HCEC 1CT (cell line): Measurements from ENCODE around the gene HRK.

Experiments
- DNase-seq: peaks from one replicate; pipeline ENCODE4 v3.0.0-alpha.2; 2017

HRK gene

DNA sequence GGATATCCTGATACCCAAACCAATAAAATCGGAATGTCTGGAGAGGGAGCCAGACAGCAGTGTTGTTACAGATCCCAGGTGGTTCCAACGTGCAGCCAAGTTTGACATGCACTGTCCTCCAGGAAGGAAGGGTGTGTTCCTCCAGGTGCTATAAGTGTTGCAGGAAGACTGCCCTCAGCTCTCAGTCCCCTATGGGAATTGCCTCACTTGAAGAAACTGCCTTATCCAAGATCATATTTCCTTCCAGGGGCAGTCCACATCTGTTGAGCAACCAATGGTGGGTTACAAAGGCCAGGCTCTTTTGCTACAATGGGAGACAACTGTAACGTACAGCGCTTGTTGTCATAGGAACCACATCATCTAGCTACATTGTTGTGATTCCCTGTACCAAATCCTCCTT, 16.2 kb upstream of the HRK start:
- no peak for DNase-seq

DNA sequence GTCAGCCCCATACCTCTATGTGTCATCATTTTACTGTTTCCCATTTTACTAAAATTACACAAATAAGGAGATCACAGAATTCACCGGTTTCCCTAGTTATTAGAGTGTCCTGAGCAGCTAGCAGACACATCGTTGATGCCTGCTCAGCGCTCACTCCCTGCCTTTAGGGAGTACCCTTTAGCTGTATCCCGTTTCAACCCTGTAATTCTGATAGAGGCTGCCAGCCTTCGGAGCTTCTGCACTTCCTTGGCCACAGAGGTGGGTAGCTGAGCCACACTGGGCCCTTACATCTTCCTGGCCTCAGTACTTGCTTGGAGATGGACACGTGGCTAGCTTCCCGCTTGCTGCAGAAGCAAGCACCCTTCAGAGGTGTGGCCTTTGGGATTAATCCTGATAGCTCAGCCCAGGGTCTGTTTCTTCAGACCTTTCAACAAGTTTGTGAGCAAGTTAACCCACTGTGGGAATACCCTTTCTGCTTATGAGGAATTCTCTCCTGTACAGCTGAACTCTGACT, 15.2 kb upstream of the HRK start:
- no peak for DNase-seq

GRCh38 chr12:116894913-116895312, 13.7 kb upstream of the HRK start:
- no peak for DNase-seq

DNA sequence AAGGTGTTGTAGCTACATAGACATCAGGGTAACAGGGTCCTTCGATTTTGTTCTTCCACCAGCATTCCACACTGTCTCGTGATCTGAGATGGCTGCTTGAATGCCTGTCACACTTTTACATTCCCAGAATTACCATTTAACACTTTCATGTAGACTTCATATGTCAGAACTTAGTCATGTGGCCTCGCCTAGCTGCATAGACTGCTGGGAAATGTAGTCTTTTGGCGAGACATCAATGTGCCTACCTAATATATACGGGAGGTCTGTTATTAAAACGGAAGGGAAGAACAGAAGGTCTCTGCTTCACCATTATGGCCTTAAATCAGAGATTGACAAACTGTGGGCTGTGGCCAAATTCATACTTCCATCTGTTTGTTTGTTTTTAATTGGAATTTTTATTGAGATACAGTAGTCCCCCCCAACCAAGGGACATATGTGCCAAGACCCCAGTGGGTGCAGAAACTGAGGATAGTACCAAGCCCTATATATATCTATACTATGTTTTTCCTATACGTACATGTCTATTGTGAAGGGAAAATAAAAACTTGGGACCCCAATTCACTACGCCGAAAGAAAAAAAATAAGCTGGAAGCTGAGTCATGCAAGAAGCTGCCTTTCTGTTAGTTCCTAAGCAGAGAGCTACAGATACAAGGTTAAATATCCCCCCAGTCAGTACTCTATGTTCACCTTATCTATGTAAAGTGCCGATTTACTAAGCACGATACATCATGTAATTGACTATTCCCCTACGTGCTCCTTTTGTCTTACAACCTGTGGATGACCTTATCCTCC, 11.3 kb upstream of the HRK start:
- DNase-seq = no peak

GRCh38 chr12:116891019-116891418, 9.8 kb upstream of the HRK start:
- DNase-seq = no peak

DNA sequence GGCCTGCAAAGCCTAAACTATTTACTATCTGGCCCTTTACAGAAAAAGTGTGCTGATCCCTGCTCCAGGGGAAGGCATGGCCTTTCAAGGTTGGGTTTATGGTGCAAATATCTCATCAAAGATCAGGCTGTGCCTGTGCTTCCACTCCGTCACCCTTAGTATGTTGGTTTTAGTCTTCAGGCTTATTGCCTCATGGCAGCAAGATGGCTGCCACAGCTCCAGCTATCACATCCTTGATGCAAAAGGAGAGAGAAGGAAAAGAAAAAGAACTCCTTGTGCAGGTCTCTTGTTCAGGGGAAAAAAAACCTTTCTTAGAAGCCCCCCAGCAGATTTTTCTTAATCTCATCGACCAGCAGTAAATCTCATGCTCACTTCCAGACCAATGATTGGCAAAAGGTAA, 9.1 kb upstream of the HRK start:
- DNase-seq = no peak

DNA sequence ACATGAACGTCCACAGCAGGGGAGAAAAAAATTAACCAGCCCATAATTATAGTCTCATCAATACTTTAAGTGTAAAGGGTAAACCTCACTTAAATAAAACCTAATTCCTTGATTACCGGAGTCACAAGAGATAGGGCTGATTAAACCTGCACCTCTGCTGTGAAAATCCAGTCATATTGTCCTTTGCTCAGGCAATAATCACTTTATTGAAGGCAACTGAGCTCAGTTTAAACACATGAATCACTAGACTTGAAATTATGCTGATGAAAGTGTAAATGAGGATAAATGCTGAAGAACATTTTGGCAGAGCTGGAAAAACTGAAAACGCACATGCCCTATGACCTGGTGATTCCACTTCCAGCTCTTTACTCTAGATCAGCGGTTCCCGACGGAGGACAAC, 6.7 kb upstream of the HRK start:
- no peak for DNase-seq

DNA sequence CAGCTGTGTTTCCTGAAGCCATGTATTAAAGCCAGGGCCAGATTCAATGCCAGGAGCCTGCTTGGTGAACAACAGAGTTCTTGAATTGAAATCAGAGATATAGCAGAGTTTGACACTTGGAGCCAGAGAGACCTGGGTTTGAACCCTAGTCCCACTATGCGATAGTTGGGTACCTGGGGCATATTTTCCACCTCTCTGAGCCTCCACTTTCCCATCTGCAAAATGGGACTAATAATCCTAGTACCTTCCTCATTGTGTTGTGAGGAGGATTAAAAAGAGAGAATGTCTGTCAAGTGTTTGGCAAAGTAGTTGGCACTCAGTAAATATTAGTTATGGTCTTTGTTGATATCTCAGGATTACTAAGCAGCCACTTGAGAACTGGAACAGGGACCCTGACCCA, 6.0 kb upstream of the HRK start:
- no peak for DNase-seq

- DNase-seq = no peak
Observed at GRCh38 chr12:116885491-116885890, 4.2 kb upstream of the HRK start.

- no peak for DNase-seq
Observed at GRCh38 chr12:116884871-116885270, 3.6 kb upstream of the HRK start.

DNA sequence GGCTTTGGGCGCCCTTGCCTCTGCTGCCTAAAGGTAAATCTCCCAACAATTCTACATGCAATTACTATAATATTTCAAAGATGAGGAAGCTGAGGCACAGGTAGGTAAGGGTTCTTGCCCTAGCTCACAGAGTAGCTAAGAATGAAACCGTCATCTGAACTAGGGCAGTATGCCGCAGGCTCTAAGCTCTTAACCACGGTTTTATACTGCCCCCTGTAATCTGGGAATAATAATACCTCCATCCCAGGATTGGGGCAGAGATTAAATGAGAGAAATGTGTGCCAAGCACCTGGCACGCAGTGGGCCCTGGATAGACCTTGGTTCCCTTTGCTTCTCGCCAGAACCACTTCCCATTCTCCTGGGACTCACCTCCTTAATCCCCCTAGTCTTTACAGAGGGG, 1.5 kb upstream of the HRK start:
- peak; percentile 33 for DNase-seq

- DNase-seq = no peak
Observed at GRCh38 chr12:116881877-116882507, 751 bp upstream of the HRK start.

- peak; percentile 25 for DNase-seq
Observed at GRCh38 chr12:116880817-116881324, 370 bp downstream of the HRK start.

DNA sequence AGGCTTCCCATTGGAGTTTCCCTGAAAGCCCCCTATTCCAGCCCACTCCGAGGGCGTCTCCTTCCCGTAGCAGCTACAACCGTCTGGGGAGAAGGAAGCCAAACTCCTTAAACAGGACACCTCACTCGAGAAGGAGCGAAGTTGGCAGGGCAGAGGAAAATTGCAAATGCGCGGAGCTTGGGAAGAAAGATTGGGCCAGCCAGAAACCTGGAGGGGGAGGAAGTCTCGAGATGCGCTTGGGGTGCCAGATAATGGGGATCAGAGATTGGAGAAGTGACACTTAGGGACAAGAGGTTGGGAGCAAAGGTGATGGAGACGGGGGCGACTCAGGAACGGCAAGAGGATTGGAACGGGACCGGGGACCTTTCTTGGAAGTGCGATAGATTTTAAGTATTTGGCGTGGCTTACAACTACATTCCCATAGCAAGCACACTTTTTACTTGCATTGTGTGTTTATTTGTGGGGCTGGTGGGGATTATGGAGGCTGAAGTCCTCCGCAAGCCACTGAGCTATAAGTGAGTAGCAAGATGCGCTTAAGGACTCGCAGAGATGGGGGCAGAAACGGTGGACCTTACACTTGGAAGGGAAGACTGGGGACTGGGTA, 926 bp downstream of the HRK start:
- DNase-seq = no peak

DNA sequence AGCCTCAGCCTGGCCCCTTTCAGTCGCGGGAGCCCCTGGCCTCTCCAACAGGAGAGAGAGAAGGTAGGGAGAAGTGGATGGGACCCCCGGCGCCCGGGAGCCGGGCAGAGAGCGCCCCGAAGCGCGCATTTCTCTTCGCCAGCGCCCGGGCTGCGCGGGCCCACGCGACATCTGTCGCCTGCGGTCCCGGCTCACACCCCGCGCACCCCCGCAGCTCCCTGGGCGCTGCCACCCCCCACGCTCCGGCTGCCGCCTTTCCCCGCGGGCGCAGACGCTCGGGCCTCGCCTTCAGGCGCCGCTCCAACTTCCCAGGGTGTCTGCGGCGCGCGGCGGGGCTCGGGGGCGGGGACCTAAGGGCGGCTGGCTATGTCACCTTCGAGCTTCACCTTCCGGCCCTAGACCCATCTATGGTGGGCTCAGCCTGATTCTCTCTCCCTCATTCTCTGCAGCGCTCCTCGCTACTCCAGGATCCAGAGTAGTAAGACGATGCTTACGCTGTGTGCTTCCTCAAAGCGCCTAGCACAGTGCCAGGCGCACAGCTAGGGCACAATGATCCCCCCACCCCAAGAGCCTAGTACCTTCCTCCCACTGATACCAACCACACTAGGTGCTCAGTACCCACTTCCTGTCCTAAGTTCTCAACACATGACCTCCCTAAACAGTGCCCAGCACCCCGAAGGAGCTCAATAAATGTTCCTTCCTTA, 1.6 kb downstream of the HRK start:
- no peak for DNase-seq

DNA sequence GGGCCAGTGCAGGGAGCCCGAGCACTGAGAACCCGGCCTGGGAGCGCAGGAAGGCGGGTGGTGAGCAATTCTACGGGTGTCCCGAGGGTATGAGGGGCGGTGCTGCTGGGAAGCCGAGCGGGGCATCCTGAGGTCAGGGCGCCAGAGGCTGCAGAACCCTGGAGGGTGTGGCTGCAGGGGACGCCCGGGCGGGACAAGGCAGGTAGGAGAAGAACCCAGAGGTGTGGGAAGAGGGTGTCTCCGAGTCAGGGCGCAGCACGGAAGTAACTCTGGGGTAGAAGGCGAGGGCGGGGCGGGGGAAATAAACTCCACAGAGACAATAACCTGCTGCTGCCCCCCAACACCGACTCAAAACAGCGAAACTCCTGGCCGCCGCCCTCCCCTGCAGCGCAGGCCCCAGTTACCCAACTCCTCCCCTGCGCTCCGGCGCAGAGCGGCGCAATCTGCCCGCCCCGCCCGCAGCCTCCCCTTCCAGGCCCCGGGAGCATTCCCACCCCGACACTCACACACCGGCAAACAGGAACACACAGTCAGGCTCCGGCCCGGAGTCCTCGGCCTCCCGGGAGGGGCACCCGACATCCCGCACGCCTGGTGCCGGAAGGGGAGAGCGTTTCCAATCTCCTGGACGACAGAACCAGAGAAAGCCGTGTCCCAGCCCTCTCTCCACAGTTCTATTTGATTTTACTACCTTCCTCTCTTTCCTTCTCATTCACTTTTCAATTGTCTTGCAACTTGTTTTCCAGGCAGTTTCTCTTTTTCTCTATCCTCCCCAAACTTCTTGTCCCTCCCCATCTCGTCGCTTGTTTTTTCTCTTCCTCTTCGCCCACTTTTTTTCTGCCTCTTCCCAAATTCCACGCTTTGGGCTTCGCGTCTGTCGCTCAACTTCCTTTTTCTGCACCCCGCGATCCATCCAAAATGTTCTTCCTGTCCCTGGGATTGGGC, 2.4 kb downstream of the HRK start:
- DNase-seq = peak; percentile 18

GRCh38 chr12:116876151-116876869, 4.9 kb downstream of the HRK start:
- DNase-seq = no peak

DNA sequence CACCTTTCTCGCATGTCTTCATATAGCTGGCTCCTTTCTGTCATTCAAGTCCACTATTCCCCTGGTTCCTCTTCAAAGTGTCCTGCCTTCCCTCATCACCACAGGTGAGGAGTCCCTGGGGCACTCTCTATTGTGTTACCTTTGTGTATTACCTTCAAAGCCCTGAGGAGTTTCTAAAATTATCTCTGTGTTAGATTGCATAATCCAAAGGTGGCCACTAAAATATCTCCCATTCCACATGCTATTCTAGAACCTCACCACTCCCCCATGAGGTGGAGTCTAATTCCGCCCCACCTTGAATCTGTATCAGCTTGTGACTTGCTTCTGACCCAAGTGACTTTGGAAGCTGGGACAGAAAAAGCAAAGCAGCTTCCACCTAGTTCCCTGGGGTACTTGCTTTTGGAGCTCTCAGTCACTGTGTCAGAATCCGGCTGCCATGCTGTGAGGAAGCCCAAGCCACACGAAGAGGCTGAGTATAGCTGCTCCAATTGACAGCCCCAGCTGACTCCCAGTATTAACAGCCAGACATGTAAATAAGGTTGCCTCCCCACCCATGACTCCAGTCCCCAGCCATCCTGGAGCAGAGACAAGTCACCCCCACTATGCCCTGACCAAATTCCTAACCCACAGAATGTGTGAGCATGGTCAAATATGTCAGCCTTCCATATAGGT, 6.8 kb downstream of the HRK start:
- no peak for DNase-seq

GRCh38 chr12:116870306-116870705, 10.9 kb downstream of the HRK start:
- DNase-seq = no peak

DNA sequence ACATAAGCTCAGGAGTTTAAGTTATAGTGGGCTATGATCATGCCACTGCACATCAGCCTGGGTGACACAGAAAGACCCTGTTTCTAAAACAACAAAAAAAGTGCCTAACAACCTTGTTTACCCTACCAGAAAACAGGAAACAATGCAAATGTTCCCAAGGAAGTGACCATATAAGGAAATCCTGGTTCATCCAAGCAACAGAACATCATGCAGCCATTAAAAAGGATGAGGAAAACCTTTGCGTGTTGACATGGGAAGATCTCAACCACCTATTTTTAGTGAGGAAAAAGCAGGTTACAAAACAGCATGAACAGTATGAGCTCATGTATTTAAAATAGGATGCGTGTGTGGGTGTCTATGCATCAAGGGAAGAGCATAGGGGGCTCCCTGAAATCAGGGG, 13.7 kb downstream of the HRK start:
- DNase-seq = no peak
